H4 (cell line): ENCODE results near the gene PCSK6. TPM values are rescaled to one million over a fixed set of nuclear protein-coding genes. Genes with fewer than 3 reads are reported as not detected.
A peak's percentile ranks its signal among the peaks of the same experiment; 100 is the strongest.

Experiments used
- DNase-seq: peaks from one replicate; pipeline ENCODE4 v3.0.0-alpha.2; 2015; ENCODE audit warnings: low spot score
- total RNA-seq: library from RNA; depleted of rRNA; stranded (reverse); fragments of >200 nt; shearing (Covaris generic); gene quantifications from 2 replicates; pipeline ENCODE4 v1.2.3, GENCODE V29; 2014

The PCSK6 gene
- total RNA-seq, 1 experiment from 2014 or later = not detected

GRCh38 chr15:101327147-101327740 lies 162.3 kb downstream of the PCSK6 start:
- DNase-seq = no peak

GRCh38 chr15:101326462-101327146 lies 162.9 kb downstream of the PCSK6 start:
- no peak for DNase-seq

- DNase-seq = no peak
Measured at GRCh38 chr15:101326026-101326315, 163.5 kb downstream of the PCSK6 start.

- DNase-seq = no peak
Measured at GRCh38 chr15:101325263-101326025, 164.1 kb downstream of the PCSK6 start.

- DNase-seq = no peak
Measured at GRCh38 chr15:101324524-101325177, 164.9 kb downstream of the PCSK6 start.

- no peak for DNase-seq
Measured at GRCh38 chr15:101323793-101324523, 165.5 kb downstream of the PCSK6 start.

GRCh38 chr15:101322854-101323477 lies 166.5 kb downstream of the PCSK6 start:
- DNase-seq = no peak

- DNase-seq = no peak
Measured at GRCh38 chr15:101322016-101322695, 167.4 kb downstream of the PCSK6 start.

GRCh38 chr15:101320501-101321052 lies 168.9 kb downstream of the PCSK6 start:
- DNase-seq = peak; percentile 80

GRCh38 chr15:101318839-101319238 lies 170.7 kb downstream of the PCSK6 start:
- DNase-seq = no peak

GRCh38 chr15:101318147-101318819 lies 171.2 kb downstream of the PCSK6 start:
- no peak for DNase-seq

GRCh38 chr15:101317336-101317872 lies 172.1 kb downstream of the PCSK6 start:
- DNase-seq = no peak

- DNase-seq = no peak
Measured at GRCh38 chr15:101316529-101316928, 173.0 kb downstream of the PCSK6 start.

GRCh38 chr15:101315736-101316135 lies 173.8 kb downstream of the PCSK6 start:
- no peak for DNase-seq

GRCh38 chr15:101314336-101315125 lies 175.0 kb downstream of the PCSK6 start:
- DNase-seq = no peak

GRCh38 chr15:101313041-101313761 lies 176.3 kb downstream of the PCSK6 start:
- no peak for DNase-seq

- DNase-seq = no peak
Measured at GRCh38 chr15:101310508-101310907, 179.0 kb downstream of the PCSK6 start.

GRCh38 chr15:101310161-101310480 lies 179.4 kb downstream of the PCSK6 start:
- DNase-seq = no peak
